SU-DHL-6 (cell line): ENCODE results near the gene GUCY1A2.

Experiments used
- H2AFZ ChIP-seq: fragments of 200-600 bp; sonication (generic); 2 replicates; pipeline ENCODE4 v1.6.1; 2014; ENCODE audit warnings: low read depth, mild to moderate bottlenecking, moderate library complexity, mixed read lengths, antibody characterized with exemption, low read length; ENCODE audit not compliant: severe bottlenecking
- H3F3A ChIP-seq: fragments of 200-600 bp; shearing (Covaris generic); 2 replicates; pipeline ENCODE4 v1.6.0; 2016; ENCODE audit warnings: antibody characterized with exemption, mild to moderate bottlenecking; ENCODE audit not compliant: insufficient read depth
- H3K27ac ChIP-seq: fragments of 200-600 bp; sonication (generic); 2 replicates; pipeline ENCODE4 v1.5.1; 2016; ENCODE audit warnings: low read depth, mild to moderate bottlenecking, low read length, moderate library complexity, mixed read lengths
- H3K27me3 ChIP-seq: fragments of 200-600 bp; sonication (generic), shearing (Covaris generic); 2 replicates; pipeline ENCODE4 v1.6.0; 2014; ENCODE audit warnings: mild to moderate bottlenecking, low read length
- H3K36me3 ChIP-seq: fragments of 200-600 bp; sonication (generic); 2 replicates; pipeline ENCODE4 v1.6.1; 2014; ENCODE audit warnings: mild to moderate bottlenecking, low read length, mixed read lengths
- H3K4me2 ChIP-seq: fragments of 300-600, 200-600 bp; shearing (Covaris generic), sonication (generic); 2 replicates; pipeline ENCODE4 v1.6.0; 2014; ENCODE audit warnings: low read length, low read depth, mild to moderate bottlenecking; ENCODE audit not compliant: poor library complexity, severe bottlenecking
- H3K4me3 ChIP-seq: fragments of 200-600 bp; sonication (generic); 2 replicates; pipeline ENCODE4 v1.5.1; 2014; ENCODE audit warnings: antibody characterized with exemption, low read length, mild to moderate bottlenecking, mixed read lengths; ENCODE audit not compliant: insufficient read depth, poor library complexity, severe bottlenecking
- H3K79me2 ChIP-seq: fragments of 200-600 bp; sonication (generic); 2 replicates; pipeline ENCODE4 v1.6.1; 2014; ENCODE audit warnings: mild to moderate bottlenecking, low read length, moderate library complexity; ENCODE audit not compliant: insufficient read depth
- H3K9ac ChIP-seq: fragments of 200-600 bp; sonication (generic); 2 replicates; pipeline ENCODE4 v1.7.0; 2014; ENCODE audit warnings: mild to moderate bottlenecking, low read length
- H3K9me2 ChIP-seq: fragments of 200-600 bp; sonication (generic); replicated peaks from 2 replicates; pipeline ENCODE4 v1.6.1; 2014; ENCODE audit warnings: low read length; ENCODE audit not compliant: insufficient read depth
- H3K9me3 ChIP-seq: fragments of 200-600 bp; sonication (generic); 2 replicates; pipeline ENCODE4 v1.6.1; 2014; ENCODE audit warnings: low read length, mixed read lengths; ENCODE audit not compliant: insufficient read depth
- H4K20me1 ChIP-seq: fragments of 200-600 bp; sonication (generic); 2 replicates; pipeline ENCODE4 v1.6.1; 2014; ENCODE audit warnings: low read depth, mild to moderate bottlenecking, antibody characterized with exemption, low read length, moderate library complexity, mixed read lengths
- EZH2phosphoT487 ChIP-seq: fragments of 200-600 bp; sonication (generic), shearing (Covaris generic); conservative IDR thresholded peaks from 2 replicates; pipeline ENCODE4 v1.6.1; 2018; ENCODE audit warnings: mild to moderate bottlenecking, antibody characterized with exemption, low read length, moderate library complexity, mixed read lengths
- TF ChIP-seq, protein P1 (sequence below): fragments of 200-600 bp; sonication (generic); IDR thresholded peaks from one replicate; pipeline ENCODE4 v1.5.1; 2017; ENCODE audit warnings: antibody characterized with exemption, mild to moderate bottlenecking, low read length, moderate library complexity; ENCODE audit not compliant: insufficient read depth, poor library complexity, severe bottlenecking

The GUCY1A2 gene

DNA sequence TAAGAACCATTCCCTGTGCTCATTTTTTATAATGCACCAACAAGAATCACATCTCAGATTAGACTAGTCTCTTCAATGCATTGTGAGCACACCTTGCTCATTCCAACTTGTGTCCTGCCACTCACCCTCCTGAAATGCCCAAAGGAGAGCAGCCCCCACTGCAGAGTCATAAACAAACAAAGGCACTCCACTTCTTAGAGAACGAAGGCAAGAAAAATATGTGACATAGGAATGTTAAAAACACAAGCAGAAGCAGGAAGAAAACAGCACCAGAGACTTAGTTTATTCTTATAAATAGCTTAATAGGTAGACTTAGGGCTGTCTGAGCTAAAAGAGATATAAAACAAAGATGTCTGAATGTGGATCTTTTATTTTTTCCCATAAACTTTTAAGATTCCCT is 57.2 kb downstream of the GUCY1A2 start:
- no peaks in the 10 kb centered on the region for H3K36me3 ChIP-seq
- no peak overlapping the region for H3K27ac ChIP-seq
- no peak overlapping the region for H3K9ac ChIP-seq
- TF ChIP-seq EZH2phosphoT487 = no peak
- TF ChIP-seq, protein P1, sequence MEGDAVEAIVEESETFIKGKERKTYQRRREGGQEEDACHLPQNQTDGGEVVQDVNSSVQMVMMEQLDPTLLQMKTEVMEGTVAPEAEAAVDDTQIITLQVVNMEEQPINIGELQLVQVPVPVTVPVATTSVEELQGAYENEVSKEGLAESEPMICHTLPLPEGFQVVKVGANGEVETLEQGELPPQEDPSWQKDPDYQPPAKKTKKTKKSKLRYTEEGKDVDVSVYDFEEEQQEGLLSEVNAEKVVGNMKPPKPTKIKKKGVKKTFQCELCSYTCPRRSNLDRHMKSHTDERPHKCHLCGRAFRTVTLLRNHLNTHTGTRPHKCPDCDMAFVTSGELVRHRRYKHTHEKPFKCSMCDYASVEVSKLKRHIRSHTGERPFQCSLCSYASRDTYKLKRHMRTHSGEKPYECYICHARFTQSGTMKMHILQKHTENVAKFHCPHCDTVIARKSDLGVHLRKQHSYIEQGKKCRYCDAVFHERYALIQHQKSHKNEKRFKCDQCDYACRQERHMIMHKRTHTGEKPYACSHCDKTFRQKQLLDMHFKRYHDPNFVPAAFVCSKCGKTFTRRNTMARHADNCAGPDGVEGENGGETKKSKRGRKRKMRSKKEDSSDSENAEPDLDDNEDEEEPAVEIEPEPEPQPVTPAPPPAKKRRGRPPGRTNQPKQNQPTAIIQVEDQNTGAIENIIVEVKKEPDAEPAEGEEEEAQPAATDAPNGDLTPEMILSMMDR = no peak
- H3K79me2 ChIP-seq = no peaks in the 10 kb centered on the region
- H4K20me1 ChIP-seq = no peaks in the 10 kb centered on the region
- H3K4me3 ChIP-seq = no peak overlapping the region
- H3F3A ChIP-seq = no peaks in the 10 kb centered on the region
- H3K9me2 ChIP-seq = no peaks in the 10 kb centered on the region
- no peak overlapping the region for H3K4me2 ChIP-seq
- no peaks in the 10 kb centered on the region for H3K9me3 ChIP-seq
- H3K27me3 ChIP-seq = no peaks in the 10 kb centered on the region
- no peak overlapping the region for H2AFZ ChIP-seq

DNA sequence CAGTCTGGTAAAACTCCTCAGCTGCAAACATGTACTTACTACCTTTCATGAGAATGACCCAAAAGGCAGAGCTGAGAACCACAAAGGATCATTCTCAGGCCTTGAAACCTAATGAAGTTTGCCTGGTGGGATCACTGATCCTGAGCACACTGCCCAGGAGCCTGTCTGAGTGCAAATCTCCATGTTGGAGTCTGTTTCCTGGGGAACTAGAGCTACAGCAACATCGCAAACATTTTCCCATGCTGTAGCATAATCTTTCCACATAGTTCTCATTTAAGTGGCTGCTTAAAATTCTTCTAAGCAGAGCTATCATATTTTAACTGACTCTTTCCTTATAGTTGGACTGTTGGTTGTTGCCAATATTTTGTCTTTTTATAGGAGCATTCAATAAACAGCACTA is 58.5 kb downstream of the GUCY1A2 start:
- Histone ChIP-seq H3K27me3 (no peaks in the 10 kb centered on the region), H3F3A (no peaks in the 10 kb centered on the region), H3K27ac (no peak overlapping the region), H4K20me1 (no peaks in the 10 kb centered on the region), H3K4me3 (no peak overlapping the region), H3K79me2 (no peaks in the 10 kb centered on the region), H3K9ac (no peak overlapping the region), H3K9me2 (no peaks in the 10 kb centered on the region), H3K9me3 (no peaks in the 10 kb centered on the region), H2AFZ (no peak overlapping the region), H3K36me3 (no peaks in the 10 kb centered on the region), H3K4me2 (no peak overlapping the region)
- TF ChIP-seq EZH2phosphoT487 = no peak

DNA sequence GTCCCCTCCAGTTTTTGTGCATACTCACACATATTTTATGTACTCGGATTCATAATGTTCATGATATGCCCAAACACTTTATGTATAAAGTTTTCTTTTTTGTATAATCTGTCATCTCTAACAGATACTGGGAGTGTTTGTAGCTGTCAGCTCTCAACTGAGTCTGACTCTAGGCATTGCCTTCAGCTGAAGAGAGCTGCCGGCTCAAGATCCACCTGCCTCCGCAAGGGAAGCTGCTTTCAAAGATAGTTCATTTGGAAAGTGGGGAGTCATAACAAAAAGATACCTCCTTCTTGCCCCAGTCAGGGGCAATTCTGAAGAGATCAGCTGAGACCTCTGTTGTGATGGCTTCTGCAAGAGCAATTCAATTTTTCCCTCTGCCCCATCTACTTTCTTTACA is 58.9 kb downstream of the GUCY1A2 start:
- H3K27me3 ChIP-seq = no peaks in the 10 kb centered on the region
- H3K9me3 ChIP-seq = no peaks in the 10 kb centered on the region
- no peaks in the 10 kb centered on the region for H3K36me3 ChIP-seq
- no peak overlapping the region for H3K4me2 ChIP-seq
- H3K9me2 ChIP-seq = no peaks in the 10 kb centered on the region
- no peak overlapping the region for H2AFZ ChIP-seq
- no peak overlapping the region for H3K27ac ChIP-seq
- TF ChIP-seq, protein P1 = no peak
- TF ChIP-seq EZH2phosphoT487 = no peak
- H3K4me3 ChIP-seq = no peak overlapping the region
- H3F3A ChIP-seq = no peaks in the 10 kb centered on the region
- no peak overlapping the region for H3K9ac ChIP-seq
- no peaks in the 10 kb centered on the region for H4K20me1 ChIP-seq
- no peaks in the 10 kb centered on the region for H3K79me2 ChIP-seq

DNA sequence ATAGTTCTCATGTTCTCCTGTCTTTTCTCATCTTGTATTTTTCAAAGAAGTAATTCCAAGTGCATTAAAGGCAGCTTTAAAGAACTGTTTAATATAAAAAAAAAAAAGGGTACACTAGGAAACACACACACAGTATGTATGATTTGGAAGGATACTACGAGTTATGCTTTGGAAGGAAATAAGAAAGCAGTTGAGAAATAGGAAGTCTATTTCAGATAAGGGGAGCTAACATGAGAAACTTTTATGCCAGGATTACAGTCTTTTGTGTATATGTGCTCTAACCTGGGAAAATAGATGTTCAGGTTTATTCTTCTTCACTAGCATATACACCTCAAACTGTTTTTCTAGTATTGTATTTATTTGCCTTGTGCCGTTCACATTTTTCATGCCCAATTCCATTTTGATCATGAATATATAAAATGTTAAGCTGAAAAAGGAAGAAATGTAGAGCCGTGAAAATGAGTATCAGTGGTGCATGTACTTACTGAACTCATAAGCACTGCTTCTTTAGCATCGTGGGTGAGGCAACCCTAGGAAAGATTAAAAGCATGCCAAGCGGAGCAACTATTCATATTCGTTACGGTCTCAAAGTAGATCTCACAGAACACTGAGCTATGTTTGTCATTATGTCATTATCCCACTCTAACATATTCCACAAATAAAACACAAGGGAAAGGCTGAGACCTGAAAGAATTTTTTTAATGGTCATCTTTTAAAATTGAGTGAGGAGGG is 59.6 kb downstream of the GUCY1A2 start:
- Histone ChIP-seq H3K9ac (no peak overlapping the region), H3K9me2 (no peaks in the 10 kb centered on the region), H3K79me2 (no peaks in the 10 kb centered on the region), H2AFZ (no peak overlapping the region), H3F3A (no peaks in the 10 kb centered on the region), H3K4me3 (no peak overlapping the region), H3K27me3 (no peaks in the 10 kb centered on the region), H3K4me2 (no peak overlapping the region), H3K36me3 (no peaks in the 10 kb centered on the region), H3K27ac (no peak overlapping the region), H4K20me1 (no peaks in the 10 kb centered on the region), H3K9me3 (no peaks in the 10 kb centered on the region)
- TF ChIP-seq, protein P1 = no peak
- no peak for TF ChIP-seq EZH2phosphoT487
